Activated naive CD4-positive, alpha-beta T cell treated with anti-CD3 and anti-CD28 coated beads for 36 hours (primary cell): ENCODE measurements around the gene CDC40. TPM values are rescaled to one million over a fixed set of nuclear protein-coding genes. Genes with fewer than 3 reads are reported as not detected.
"Not testable (repeated sequence)": the region's sequence is repeated elsewhere in the genome, so short reads cannot be mapped to it uniquely, and the experiment has no call there.

Experiments
- CTCF ChIA-PET: fragments of 350-600 bp; sonication (Branson Sonifier 250); formaldehyde crosslinking; loops from one replicate; lab custom pipeline; 2021; ENCODE audit warnings: antibody characterized with exemption; lab: Charles Lee
- DNase-seq: peaks from one replicate; pipeline ENCODE4 v3.0.0-alpha.2; 2020
- H3K27ac Mint-ChIP-seq: one replicate; pipeline ENCODE4 v1.8.0; 2021; ENCODE audit warnings: mild to moderate bottlenecking, mixed read lengths
- H3K27me3 Mint-ChIP-seq: one replicate; pipeline ENCODE4 v1.8.0; 2021; ENCODE audit warnings: low read depth, mixed read lengths
- H3K36me3 Mint-ChIP-seq: one replicate; pipeline ENCODE4 v1.8.0; 2021; ENCODE audit warnings: low read depth, mixed read lengths
- H3K4me1 Mint-ChIP-seq: one replicate; pipeline ENCODE4 v1.8.0; 2021; ENCODE audit warnings: low read depth, mixed read lengths
- H3K4me3 Mint-ChIP-seq: one replicate; pipeline ENCODE4 v1.8.0; 2021; ENCODE audit warnings: mild to moderate bottlenecking, moderate library complexity, mixed read lengths
- H3K9me3 Mint-ChIP-seq: one replicate; pipeline ENCODE4 v1.8.0; 2021; ENCODE audit warnings: mixed read lengths
- intact Hi-C: fragments of 100-400 bp; cut with micrococcal nuclease; formaldehyde crosslinking; loops from one replicate; pipeline ENCODE4 v1.15.1; 2023
- total RNA-seq, 2 experiments: library from RNA; stranded (reverse); gene quantifications; one replicate each; pipeline ENCODE4 v1.2.3, GENCODE V29; 2021

CDC40 gene
- total RNA-seq, 2 experiments from 2014 or later = 27.0 to 28.5 TPM

- no peaks in the 10 kb centered on the region for H3K4me1 Mint-ChIP-seq
- peaks cover 38% of the 10 kb centered on the region for H3K36me3 Mint-ChIP-seq
- no peaks in the 10 kb centered on the region for H3K9me3 Mint-ChIP-seq
- no peak overlapping the region for H3K4me3 Mint-ChIP-seq
- DNase-seq = no peak
- CTCF ChIA-PET = interaction anchor here (0.6 kb wide), 1 partner anchor 139 kb away, joined by 4 read pairs; no protein-coding TSS in a partner anchor
- intact Hi-C loops = no loop called here
- no peaks in the 10 kb centered on the region for H3K27me3 Mint-ChIP-seq
- no peak overlapping the region for H3K27ac Mint-ChIP-seq
These were observed 34.1 kb downstream of the CDC40 start for GRCh38 chr6:110214338-110214737.

GRCh38 chr6:110216140-110216539, 35.9 kb downstream of the CDC40 start:
- DNase-seq = no peak
- no peaks in the 10 kb centered on the region for H3K27me3 Mint-ChIP-seq
- H3K4me1 Mint-ChIP-seq = no peaks in the 10 kb centered on the region
- intact Hi-C loops = no loop called here
- H3K4me3 Mint-ChIP-seq = no peak overlapping the region
- peaks cover 44% of the 10 kb centered on the region for H3K36me3 Mint-ChIP-seq
- CTCF ChIA-PET = interaction anchor here (0.6 kb wide), 1 partner anchor 176 kb away, joined by 3 read pairs; no protein-coding TSS in a partner anchor
- no peak overlapping the region for H3K27ac Mint-ChIP-seq
- H3K9me3 Mint-ChIP-seq = no peaks in the 10 kb centered on the region

GRCh38 chr6:110217266-110217665, 37.0 kb downstream of the CDC40 start:
- intact Hi-C loops = no loop called here
- Mint-ChIP-seq H3K36me3 (peaks cover 41% of the 10 kb centered on the region), H3K27ac (no peak overlapping the region), H3K27me3 (no peaks in the 10 kb centered on the region), H3K4me1 (no peaks in the 10 kb centered on the region), H3K4me3 (no peak overlapping the region), H3K9me3 (no peaks in the 10 kb centered on the region)
- DNase-seq = no peak
- CTCF ChIA-PET = no interaction called here

GRCh38 chr6:110221738-110222137, 41.5 kb downstream of the CDC40 start:
- H3K4me1 Mint-ChIP-seq = no peaks in the 10 kb centered on the region
- H3K27ac Mint-ChIP-seq = no peak overlapping the region
- CTCF ChIA-PET = interaction anchor here (0.6 kb wide), 1 partner anchor 693 kb away, joined by 3 read pairs; no protein-coding TSS in a partner anchor
- DNase-seq = no peak
- H3K27me3 Mint-ChIP-seq = no peaks in the 10 kb centered on the region
- intact Hi-C loops = no loop called here
- peaks cover 32% of the 10 kb centered on the region for H3K36me3 Mint-ChIP-seq
- H3K4me3 Mint-ChIP-seq = no peak overlapping the region
- H3K9me3 Mint-ChIP-seq = no peaks in the 10 kb centered on the region

- Mint-ChIP-seq H3K36me3 (peaks cover 16% of the 10 kb centered on the region), H3K4me1 (no peaks in the 10 kb centered on the region), H3K27me3 (no peaks in the 10 kb centered on the region), H3K9me3 (no peaks in the 10 kb centered on the region), H3K4me3 (no peak overlapping the region), H3K27ac (no peak overlapping the region)
- DNase-seq = no peak
- intact Hi-C loops = no loop called here
- CTCF ChIA-PET = interaction anchor here (0.6 to 0.7 kb wide), 3 partner anchors 48 to 431 kb away, joined by 3 read pairs; no protein-coding TSS in a partner anchor
These were observed 46.0 kb downstream of the CDC40 start for GRCh38 chr6:110226261-110226660.

GRCh38 chr6:110232450-110232849, 52.2 kb downstream of the CDC40 start:
- no peak overlapping the region for H3K4me3 Mint-ChIP-seq
- DNase-seq = no peak
- no peaks in the 10 kb centered on the region for H3K27me3 Mint-ChIP-seq
- H3K27ac Mint-ChIP-seq = no peak overlapping the region
- intact Hi-C loops = no loop called here
- H3K36me3 Mint-ChIP-seq = peaks cover 15% of the 10 kb centered on the region
- no peaks in the 10 kb centered on the region for H3K9me3 Mint-ChIP-seq
- H3K4me1 Mint-ChIP-seq = peaks cover 12% of the 10 kb centered on the region
- CTCF ChIA-PET = no interaction called here

- Mint-ChIP-seq H3K27ac (no peak overlapping the region), H3K9me3 (no peaks in the 10 kb centered on the region), H3K27me3 (no peaks in the 10 kb centered on the region), H3K4me1 (peaks cover 12% of the 10 kb centered on the region), H3K36me3 (peaks cover 15% of the 10 kb centered on the region), H3K4me3 (no peak overlapping the region)
- intact Hi-C loops = loop anchor here (1.0 kb wide), 1 partner anchor 54 kb away; the partner anchor contains the start of gene CDC40
- CTCF ChIA-PET = interaction anchor here (0.6 kb wide), 1 partner anchor 934 kb away, joined by 3 read pairs; no protein-coding TSS in a partner anchor
- DNase-seq = peak; percentile 5
These were observed 53.6 kb downstream of the CDC40 start for GRCh38 chr6:110233770-110234374.

- H3K4me3 Mint-ChIP-seq, H3K27me3 Mint-ChIP-seq, H3K9me3 Mint-ChIP-seq, CTCF ChIA-PET, intact Hi-C loops, H3K27ac Mint-ChIP-seq, DNase-seq: not testable (repeated sequence)
- Mint-ChIP-seq H3K36me3 (peaks cover 15% of the 10 kb centered on the region), H3K4me1 (peaks cover 12% of the 10 kb centered on the region)
These were observed 55.8 kb downstream of the CDC40 start for GRCh38 chr6:110236007-110236406.

- Mint-ChIP-seq H3K4me3 (no peak overlapping the region), H3K4me1 (no peaks in the 10 kb centered on the region), H3K9me3 (no peaks in the 10 kb centered on the region), H3K36me3 (peaks cover 18% of the 10 kb centered on the region), H3K27me3 (no peaks in the 10 kb centered on the region), H3K27ac (no peak overlapping the region)
- CTCF ChIA-PET = no interaction called here
- DNase-seq = no peak
- intact Hi-C loops = no loop called here
These were observed 59.5 kb downstream of the CDC40 start for GRCh38 chr6:110239526-110240274.

GRCh38 chr6:110244621-110245020, 64.4 kb downstream of the CDC40 start:
- H3K27ac Mint-ChIP-seq, CTCF ChIA-PET: not testable (repeated sequence)

GRCh38 chr6:110246378-110246777, 66.2 kb downstream of the CDC40 start:
- no peaks in the 10 kb centered on the region for H3K4me1 Mint-ChIP-seq
- intact Hi-C loops = no loop called here
- CTCF ChIA-PET = interaction anchor here (0.6 kb wide), 1 partner anchor 916 kb away, joined by 4 read pairs; no protein-coding TSS in a partner anchor

More at GRCh38 chr6:110244621-110245020, 64.4 kb downstream of the CDC40 start:
- intact Hi-C loops, H3K9me3 Mint-ChIP-seq, H3K4me1 Mint-ChIP-seq, H3K27me3 Mint-ChIP-seq, H3K4me3 Mint-ChIP-seq, H3K36me3 Mint-ChIP-seq, DNase-seq: not testable (repeated sequence)

GRCh38 chr6:110246900-110247546, 66.8 kb downstream of the CDC40 start:
- no peak for DNase-seq
- peaks cover 3% of the 10 kb centered on the region for H3K36me3 Mint-ChIP-seq
- CTCF ChIA-PET = no interaction called here
- intact Hi-C loops = no loop called here
- peaks cover 3% of the 10 kb centered on the region for H3K9me3 Mint-ChIP-seq
- no peak overlapping the region for H3K27ac Mint-ChIP-seq
- H3K4me3 Mint-ChIP-seq = no peak overlapping the region
- no peaks in the 10 kb centered on the region for H3K4me1 Mint-ChIP-seq
- no peaks in the 10 kb centered on the region for H3K27me3 Mint-ChIP-seq

More at GRCh38 chr6:110246378-110246777, 66.2 kb downstream of the CDC40 start:
- H3K36me3 Mint-ChIP-seq = peaks cover 3% of the 10 kb centered on the region
- H3K4me3 Mint-ChIP-seq = no peak overlapping the region
- DNase-seq = no peak
- no peaks in the 10 kb centered on the region for H3K9me3 Mint-ChIP-seq
- H3K27ac Mint-ChIP-seq = no peak overlapping the region
- no peaks in the 10 kb centered on the region for H3K27me3 Mint-ChIP-seq
